NCI-H2107 (cell line): ENCODE results near the gene PIAS3.
"Not testable (repeated sequence)": the region's sequence is repeated elsewhere in the genome, so short reads cannot be mapped to it uniquely, and the experiment has no call there.

Experiments
- DNase-seq: peaks from one replicate; lab custom pipeline; 2025; lab: John Stamatoyannopoulos, UW

PIAS3 gene

GRCh38 chr1:145823565-145824498, 35.0 kb downstream of the PIAS3 start, which contains the start of the genes POLR3C and RNF115:
POLR3C (plus strand) TSS chr1:145824200; CDS start chr1:145825777, 1,577 bp downstream.
RNF115 (minus strand) TSS chr1:145824095; CDS start chr1:145823873, 222 bp downstream.
- DNase-seq: peak; percentile 89

- DNase-seq: not testable (repeated sequence)
Observed at GRCh38 chr1:145822779-145823331, 36.0 kb downstream of the PIAS3 start.

GRCh38 chr1:145818095-145818494, 40.8 kb downstream of the PIAS3 start:
- not testable (repeated sequence) for DNase-seq

DNA sequence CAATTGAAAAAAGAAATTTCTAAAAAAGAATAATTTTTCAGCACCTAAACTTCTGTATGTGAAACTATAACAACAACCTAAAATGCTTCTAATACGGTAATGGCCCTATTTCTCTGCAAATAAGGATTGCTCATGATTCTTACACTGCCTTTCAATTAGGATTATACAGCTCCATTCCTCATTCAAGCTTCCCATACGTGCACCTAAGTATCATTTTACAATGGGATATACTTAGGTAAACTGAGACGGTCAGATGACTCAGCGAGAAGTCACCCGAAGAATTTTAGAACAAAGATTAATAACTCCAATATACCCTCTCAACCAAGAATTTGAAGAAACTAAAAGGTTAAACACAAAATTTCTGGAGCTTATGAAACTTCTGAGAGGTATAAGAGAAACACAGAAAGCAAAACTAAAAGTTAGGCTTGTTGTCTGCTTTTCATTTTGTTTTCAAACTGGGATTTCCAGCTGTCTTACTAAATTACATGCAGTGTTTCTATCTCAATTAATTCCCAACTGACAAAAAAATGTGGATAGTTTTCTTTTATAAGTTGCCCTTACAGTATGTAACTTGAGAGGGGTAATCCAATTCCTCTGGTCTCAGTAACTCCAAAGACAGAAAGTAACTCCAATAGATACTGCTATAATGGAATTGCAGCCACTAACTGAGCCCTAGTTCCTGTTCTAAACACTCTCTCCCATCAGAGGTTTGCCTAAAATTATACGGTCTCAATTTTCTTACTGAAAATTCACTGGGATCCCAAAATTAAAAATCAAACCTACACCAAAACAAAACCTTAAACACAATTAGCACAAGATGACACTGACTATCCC, 45.7 kb downstream of the PIAS3 start:
- not testable (repeated sequence) for DNase-seq

DNA sequence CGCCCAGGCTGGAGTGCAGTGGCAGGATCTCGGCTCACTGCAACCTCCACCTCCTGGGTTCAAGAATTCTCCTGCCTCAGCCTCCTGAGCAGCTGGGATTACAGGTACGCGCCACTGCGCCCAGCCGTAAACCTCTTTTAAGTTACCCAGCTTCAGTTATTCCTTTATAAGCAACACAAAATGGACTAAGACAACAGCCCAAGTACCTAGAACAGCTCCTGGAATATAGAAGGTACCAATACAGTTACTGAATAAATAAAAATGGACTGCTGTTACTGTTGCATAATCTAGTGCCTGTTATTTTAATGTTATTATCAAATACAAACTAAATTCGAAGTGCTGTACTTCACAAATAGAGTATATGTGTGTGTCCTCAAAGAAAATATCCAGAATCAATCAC, 52.0 kb downstream of the PIAS3 start:
- no peak for DNase-seq

GRCh38 chr1:145806408-145806807, 52.5 kb downstream of the PIAS3 start:
- no peak for DNase-seq

DNA sequence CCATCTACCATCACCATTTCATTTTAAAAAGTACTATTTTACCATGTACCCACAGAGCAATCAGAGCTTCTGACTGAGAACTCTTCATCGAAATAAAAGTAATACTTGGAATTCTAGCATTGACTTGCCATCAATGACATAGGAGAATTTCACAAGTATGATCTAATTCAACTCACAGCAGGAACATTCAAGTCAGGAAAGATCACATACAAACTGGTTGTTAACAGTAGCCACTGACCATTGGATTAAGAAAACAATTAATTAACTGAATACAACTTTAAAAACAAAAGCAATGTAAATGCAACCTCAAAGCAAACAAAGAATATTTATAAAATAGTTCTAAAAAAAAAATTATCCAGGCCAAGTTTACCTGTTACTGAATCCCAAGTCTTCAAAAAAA, 53.8 kb downstream of the PIAS3 start:
- DNase-seq: no peak

- DNase-seq: no peak
Observed at GRCh38 chr1:145804235-145805045, 54.4 kb downstream of the PIAS3 start.

DNA sequence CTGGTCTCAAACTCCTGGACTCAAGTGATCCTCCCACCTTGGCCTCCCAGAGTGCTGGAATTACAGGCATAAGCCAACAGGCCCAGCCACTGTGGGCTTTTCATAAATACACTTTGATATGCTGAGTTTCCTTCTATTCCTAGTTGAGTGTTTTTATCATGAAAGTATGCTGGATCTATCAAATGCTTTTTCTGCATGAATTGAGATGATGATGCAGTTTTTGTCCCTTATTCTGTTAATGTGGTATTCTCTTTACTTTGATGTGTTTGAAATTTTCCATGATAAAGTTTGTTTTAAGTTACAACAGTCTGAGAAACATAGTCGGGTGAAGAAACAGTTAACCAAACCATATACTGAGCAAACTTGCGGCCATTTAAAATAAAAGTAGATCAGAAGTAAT, 59.1 kb downstream of the PIAS3 start:
- DNase-seq: no peak
